HG03066 (cell line): Measurements from ENCODE around the gene IL17A.
"Not testable (repeated sequence)": the region's sequence is repeated elsewhere in the genome, so short reads cannot be mapped to it uniquely, and the experiment has no call there.

Experiments used
- ATAC-seq: cut with Tn5 transposase; IDR thresholded peaks from one replicate; pipeline ENCODE4 v1.9.1; 2021; ENCODE audit warnings: low read depth; ENCODE audit not compliant: unreplicated experiment

IL17A gene

DNA sequence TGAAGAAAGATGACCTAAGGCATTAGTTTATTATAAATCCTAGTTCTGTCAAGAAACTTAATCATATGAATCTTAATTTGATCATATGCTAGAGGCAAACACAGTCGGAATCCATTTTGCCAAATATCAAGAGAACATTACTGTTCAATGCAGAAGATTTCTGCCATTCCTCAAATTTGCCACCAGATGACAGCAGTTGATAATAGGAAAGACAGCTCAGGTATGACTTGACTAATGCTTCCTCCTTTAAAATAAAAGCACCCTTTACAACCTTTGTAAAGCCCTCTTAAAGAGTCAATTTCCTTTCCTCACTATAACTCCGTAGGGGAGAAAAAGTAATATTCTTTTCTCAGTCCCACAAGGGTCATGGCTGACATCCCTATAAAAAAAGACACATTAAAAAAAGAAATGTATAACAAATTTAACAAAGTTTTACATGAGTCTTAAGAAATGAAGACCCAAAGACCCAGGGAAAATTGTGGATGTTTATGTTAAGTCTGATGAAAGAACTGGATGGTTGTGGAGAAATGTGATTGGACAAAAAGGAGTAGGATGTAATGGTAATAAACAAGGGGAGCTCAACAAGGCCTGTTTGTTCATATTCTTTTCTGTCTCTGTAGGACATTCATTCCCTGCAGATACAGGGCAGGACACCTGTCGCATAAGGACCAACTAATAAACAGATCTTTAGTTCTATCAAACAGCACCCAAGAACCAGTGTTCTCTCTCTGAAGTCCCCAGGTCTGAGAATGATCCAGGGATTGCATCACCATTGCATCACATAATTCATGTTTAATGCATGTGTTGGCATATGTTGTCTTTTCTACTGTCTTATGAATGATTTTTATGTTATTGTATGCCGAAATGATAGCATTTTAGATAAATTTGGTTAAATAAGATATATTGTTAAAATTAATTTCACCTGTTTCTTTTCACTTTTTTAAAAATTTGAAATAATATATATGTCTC, 23.0 kb upstream of the IL17A start:
- peak; percentile 68 for ATAC-seq

DNA sequence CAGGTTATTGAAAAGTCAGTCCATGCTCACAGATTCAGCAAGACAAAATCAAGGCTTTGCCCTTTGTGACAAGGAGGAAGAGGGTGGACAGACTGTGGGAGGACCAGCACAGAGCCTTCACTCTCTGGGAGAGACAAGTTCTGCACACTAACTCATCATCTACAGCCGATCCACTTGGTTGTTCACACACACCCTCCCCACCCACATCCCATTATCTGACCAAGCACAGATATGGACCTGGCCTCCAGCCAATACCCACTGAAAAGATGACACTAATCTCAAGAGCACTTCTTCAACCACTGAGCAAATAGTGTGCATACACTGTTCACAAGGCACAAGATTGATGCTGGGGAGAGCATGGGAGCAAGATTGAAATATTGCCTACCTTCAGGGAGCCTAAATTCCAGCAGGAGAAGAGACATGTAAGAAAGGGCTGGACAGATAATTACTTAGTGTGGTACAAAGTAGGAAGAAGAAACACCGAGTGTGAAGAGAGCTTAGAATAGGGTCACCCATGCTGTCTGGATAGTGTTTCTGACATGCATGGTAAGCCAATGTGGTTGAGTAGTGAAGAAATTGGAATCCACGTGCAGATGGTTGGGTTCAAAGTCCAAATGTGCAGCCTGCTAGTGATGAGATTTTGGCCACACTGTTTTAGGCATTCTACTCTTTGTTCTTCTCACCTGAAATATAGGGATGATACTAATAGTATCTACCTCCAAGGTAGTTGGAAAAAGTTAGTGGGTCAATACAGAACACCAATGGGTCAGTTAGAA, 21.7 kb upstream of the IL17A start:
- ATAC-seq = no peak

DNA sequence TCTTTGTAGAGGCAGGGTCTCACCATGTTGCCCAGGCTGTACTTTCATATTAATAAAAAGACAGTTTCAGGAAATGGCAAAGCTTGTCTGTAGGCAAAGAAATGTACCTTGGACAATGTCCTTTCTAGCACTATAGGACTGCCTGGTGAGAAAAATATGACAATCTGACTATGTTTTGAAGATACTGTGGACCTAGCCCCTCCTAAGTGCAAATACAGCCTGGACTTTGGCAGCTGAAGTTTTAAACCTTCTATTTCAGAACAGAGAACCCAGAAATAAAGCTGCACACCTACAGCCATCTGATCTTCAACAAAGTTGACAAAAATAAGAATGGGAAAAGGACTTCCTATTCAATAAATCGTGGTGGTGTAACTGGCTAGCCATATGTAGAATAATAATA, 18.9 kb upstream of the IL17A start:
- ATAC-seq = no peak

DNA sequence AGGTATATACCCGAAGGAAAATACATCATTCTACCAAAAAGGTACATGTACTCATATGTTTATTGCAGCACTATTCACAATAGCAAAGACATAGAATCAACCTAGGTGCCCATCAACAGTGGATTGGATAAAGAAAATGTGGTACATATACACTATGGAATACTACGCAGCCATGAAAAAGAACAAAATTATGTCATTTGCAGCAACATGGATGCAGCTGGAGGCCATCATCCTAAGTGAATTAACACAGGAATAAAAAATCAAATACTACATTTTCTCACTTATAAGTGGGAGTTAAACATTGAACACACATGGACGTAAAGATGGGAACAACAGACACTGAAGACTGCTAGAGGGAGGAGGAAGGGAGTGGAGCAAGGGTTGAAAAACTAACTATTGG, 17.8 kb upstream of the IL17A start:
- ATAC-seq = not testable (repeated sequence)

DNA sequence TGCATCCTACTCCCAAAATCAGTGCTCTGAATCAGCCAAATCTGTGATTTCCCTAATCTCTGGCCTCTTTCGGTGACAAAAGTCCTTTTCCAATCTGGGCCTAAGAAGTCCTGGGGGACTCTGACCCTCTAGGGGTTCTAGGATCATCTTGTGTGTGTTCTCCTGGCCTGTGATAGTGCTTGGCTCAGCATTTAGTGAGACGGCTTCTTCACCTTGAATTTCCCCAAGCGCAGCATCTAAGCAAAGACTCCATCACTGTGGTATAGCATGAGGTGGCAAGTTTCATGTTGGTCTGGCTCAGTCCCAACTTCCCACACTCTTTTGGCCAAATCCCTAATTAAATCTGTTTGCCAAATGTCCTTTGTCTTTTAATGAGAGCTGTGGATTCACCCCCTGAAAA, 12.1 kb upstream of the IL17A start:
- ATAC-seq = no peak

DNA sequence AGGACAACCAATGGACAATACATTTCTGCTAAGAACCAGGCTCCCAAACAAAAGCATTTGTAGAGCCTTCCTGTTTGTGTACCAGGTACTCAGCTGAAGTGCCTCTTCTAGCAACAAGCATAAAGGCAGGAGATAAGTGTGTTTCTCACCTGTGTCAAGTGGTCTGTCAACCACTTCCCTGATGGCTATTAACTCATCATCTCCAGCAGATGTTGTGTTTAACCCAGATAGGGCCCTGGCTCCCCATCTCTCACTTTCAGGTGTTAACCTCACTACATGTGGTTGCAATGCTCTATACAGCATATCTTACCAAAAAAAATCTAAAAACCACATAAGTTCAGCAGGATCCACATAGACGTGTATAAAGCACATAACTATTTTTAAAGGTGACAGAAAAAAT, 9.6 kb upstream of the IL17A start:
- peak; percentile 80 for ATAC-seq

DNA sequence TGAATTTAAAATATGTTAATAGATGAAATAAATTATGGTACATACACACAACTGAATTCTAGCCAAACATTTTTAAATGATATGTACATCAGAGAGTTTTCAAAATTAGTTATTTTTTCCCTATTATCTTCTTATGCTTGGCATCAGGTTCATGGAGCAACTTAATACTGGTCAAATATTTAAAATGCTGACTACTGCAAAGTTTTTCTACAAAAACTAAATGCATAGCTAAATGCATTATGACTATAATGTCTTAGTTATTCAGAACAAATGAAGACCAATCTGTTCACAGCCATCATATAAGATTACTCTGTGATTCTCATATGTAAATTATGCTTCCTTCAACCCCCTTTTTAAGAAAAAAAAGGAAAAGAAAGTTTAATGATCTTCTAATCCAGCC, 8.2 kb upstream of the IL17A start:
- ATAC-seq = no peak

DNA sequence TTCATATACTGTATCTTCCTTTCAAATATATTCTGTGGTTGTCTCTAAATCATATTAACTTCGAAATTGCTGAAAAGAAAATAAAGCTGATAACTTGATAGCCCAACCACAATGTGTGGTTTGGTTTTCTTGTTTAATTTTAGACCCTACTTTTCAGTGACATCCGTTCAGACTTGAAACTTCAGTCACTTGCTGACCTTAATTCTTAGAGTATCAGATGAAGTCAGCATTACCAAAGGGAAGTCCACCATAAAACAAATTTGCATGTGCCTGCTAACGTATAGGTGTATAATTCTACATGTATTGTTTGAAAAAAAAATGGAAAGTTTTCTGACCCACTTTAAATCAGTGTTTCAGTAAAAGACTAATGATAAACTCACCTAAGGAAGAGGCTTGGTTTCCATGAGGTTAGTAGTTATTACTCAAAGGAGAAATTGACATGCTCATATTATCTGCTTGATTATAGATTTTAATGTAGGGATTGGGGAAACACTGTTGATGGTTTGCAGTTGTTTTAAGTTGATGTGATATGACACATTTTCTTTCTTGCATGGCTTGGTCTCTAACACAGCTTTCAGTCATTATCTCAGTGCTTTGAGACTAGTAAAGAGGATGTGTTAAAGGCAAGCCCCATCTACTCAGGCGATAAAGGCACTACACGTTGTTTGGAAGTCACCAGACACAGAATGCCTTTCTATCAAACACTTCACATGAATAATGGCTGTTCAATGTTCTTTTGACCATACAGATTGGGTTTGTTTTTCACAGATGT, 5.2 kb upstream of the IL17A start:
- peak; percentile 74 for ATAC-seq

DNA sequence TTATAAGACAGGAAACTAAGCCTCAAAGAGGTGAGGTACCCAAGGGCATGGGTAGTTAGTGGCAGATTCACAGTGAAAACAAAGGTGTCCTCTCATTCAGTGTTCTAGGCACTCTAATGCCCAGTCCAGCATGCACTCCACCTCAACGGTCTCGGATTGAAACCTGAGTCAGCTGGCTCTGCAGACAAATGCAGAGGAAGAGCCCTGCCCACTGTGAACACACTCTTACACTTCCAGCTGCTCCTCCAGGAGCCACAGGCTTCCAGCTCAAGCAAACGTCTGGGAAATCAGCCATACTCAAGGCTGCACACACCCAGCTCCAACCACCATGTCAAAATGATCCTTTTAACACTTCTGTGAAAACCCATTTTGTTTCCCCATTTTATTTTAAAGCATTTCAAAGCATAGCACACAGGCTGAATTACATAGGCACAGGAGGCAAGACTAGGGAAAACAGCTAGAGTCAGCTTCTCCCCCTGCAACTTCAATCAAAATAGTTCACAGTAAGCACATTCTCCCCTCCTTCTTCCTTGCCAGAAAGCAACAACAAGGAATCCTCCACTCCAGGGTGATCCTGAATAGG, 3.0 kb upstream of the IL17A start:
- ATAC-seq = no peak

DNA sequence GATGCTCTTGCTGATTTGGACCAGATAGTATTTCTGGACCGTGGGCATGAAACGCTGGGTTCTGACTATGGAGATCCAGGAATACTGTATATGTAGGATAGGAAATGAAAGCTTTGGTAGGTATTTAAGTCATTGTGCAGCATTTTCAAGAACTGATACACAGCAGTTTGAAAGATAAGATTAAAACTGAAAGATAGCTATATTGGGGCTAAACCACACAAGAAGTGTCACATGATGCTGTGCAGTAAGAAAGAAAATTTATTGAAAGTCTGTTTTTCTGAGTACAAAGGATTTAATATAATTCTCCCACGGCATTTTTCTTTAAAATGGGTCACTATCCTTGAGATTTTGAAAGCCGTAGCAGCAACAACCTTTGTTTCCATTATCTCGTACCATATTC, 305 bp downstream of the IL17A start:
- ATAC-seq = peak; percentile 79

DNA sequence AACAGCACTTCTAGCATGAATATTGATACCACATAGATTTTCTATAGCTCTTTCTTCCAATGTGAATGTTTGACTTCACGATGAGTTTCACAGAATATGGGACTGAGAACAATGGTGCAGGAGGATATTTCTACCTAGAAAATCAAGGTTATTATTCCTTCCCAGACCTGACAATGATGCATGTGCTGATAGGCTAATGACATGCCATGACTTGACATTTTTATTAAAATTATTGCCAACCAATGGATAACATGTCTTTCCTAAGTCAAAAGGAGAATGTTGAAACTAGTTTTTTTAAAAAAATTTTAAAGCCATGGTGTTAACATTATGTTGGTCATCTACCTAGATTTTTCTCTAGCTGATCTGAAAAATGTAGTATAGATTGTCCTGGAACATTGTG, 923 bp downstream of the IL17A start:
- ATAC-seq = no peak

DNA sequence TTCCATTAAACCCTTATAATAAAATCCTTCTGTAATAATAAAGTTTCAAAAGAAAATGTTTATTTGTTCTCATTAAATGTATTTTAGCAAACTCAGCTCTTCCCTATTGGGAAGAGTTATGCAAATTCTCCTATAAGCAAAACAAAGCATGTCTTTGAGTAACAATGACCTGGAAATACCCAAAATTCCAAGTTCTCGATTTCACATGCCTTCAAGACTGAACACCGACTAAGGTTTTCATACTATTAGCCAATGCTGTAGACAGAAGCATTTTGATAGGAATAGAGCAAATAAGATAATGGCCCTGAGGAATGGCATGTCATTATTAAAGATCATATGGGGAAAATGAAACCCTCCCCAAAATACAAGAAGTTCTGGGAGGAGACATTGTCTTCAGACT, 3.8 kb downstream of the IL17A start:
- no peak for ATAC-seq

DNA sequence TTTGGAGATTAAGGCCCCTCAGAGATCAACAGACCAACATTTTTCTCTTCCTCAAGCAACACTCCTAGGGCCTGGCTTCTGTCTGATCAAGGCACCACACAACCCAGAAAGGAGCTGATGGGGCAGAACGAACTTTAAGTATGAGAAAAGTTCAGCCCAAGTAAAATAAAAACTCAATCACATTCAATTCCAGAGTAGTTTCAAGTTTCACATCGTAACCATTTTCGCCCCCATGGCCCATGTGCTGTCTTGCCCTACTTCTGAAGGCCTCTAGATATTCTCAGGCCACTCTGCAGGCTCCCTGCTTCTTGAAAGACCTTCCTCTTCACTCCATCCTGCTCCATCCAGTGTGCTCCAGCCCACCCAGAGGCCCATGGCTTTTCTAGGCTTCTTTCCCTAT, 4.2 kb downstream of the IL17A start:
- no peak for ATAC-seq

DNA sequence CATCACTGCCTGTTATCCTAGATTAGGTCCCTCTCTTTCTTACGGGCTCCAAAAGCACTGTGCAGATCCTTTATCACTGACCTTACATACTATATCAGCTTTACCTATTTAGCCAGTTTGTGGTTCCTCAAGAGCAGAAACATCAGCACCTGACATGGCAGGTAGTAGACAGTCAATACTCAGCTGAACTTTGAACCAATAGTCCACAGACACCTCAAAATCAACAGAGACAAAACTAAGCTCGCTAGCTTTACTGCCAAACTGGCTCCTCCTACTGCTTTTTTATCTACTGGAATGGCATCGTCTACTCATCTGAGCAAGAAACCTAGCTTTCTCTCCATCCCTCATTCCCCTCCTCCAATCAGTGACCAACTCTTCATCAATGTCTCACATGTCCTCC, 5.6 kb downstream of the IL17A start:
- no peak for ATAC-seq

DNA sequence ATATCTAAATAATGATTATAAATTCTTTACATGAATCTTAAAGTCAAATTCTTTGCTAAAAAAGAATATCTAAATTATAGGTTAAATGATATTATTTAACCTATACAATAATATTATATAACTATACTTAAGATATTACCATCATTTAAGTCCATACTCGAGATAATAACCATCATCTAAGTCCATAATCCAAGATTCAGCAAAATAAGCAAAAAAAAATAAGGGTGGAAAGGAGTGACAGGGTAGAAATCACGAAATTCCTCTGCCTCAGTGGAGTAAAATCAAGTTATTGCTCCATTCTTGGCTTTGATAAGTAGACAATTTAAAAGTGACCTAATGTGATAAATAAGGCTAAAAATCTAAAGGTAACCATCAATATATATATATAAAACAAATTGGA, 9.7 kb downstream of the IL17A start:
- ATAC-seq = no peak

DNA sequence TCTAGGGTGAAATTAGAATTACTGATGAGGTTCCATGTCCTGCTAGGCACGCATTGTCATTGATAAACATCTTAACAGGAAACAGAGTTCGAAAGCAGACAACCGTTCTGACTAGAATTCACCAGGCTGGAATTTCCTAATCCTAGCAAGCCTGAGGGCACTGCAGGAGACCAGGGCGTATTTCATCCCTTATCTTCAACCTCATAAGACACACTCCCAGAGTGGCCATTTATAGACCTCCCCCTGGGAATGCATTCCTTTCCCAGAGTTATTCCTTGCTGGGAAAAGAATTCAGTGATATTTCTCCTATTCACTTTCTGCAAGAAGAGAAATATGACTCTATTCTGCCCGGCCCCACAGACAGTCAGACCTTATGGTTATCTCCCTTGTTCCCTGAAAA, 13.9 kb downstream of the IL17A start:
- not testable (repeated sequence) for ATAC-seq

DNA sequence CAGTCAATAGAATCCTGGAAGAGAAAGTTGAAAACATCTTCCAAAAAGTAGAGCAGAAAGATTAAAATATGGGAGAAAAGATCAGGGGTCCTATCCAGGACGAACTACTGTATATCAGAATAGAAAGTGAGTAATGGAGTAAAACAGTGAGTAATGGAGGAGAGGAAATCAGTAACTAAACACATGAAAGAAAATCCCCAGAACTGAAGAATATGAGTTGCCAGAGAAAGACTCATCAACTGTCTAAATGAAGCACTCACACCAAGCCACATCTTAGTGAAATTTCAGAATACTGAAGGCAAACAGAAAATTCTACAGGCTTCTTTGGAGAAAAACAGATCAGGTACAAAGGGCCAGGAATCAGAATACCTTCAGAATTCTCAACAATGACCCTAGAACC, 14.9 kb downstream of the IL17A start:
- no peak for ATAC-seq

DNA sequence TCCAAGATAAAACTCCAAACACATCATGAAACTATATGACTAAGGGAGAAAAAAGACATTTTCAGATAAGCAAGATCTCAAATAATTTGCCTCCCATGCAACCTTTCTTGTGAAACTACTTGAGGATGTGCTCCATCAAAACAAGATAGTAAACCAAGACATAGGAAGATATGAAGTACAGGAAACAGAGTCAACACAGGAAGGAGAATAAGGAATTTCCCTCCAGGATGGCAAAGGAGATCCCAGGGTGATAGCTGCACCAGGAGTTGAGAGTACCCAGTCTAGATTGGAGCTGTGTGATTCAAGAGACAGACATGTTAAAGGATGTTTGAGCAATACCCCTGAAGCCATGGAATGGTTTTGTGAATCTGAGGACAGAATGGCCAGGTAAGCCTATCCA, 15.3 kb downstream of the IL17A start:
- no peak for ATAC-seq

DNA sequence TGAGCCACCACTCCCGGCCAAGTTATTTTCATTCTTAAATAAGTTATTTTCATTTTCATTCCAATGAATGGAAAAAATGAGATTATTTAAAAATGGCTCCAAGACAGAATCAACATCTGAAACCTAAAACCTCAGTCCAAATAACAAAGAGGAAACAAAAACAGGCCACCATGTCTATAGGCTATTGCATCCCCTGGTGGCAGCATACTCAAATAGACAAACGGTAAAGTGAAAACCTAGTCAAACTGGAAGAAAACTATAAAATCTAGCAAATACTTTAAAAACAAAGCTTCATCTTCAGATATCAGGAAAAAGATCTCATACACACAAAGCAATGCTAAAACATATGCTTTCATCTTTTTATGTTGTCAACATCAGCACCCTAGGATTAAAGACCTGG, 20.9 kb downstream of the IL17A start:
- no peak for ATAC-seq

DNA sequence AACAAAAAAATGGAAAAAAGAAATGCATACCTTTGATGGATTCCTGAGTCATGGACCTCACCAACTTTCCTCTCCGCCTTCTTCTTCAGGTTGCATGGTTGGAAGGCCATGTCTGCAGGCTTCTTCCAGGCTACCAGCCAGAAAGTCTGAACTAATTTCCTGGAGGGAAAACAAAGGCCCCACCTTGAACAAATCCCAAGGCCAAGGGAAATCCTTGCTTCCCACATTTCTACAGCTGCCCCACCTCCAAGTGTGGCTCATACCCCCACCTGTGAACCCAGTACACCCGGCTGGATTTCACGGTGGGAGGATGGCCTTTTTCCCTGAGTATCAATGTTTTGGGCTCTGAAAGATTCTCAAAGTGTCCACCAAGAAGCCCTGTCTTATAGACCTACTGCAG, 22.4 kb downstream of the IL17A start:
- ATAC-seq = no peak

DNA sequence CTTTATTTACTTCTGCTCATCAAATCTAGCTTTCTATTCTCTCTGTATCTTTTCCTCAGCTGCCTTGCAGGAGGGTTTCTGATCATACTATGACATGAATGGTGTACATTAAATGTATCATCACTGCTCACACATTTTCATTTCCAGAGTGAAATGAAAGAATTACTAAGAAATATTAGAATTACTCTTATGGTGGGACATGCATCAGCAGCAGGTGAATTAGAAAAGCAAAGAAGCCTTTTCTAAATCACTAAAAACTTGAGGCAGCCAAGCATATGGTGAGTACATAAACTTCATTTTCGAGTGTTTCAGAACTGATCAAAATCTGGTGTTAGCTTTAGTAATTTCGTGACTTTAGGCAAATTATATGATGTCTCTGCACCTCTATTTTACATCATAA, 23.6 kb downstream of the IL17A start:
- ATAC-seq = peak; percentile 42
